Peyer's patch (tissue), 4 donors: ENCODE results near the gene IMMP2L. TPM values are rescaled to one million over a fixed set of nuclear protein-coding genes. Genes with fewer than 3 reads are reported as not detected.
"Not testable (repeated sequence)": the region's sequence is repeated elsewhere in the genome, so short reads cannot be mapped to it uniquely, and the experiment has no call there.

ENCODE experiments used
- DNase-seq, 3 donors: peaks; one replicate each; pipeline ENCODE4 v3.0.0-alpha.2; 2017 to 2019
- H3K27ac ChIP-seq, 4 donors: fragments of 200-600 bp; sonication (generic); one replicate each; pipeline ENCODE4 v1.5.1; 2016 to 2019
- H3K27me3 ChIP-seq, 2 donors: fragments of 200-600 bp; sonication (generic); one replicate each; pipeline ENCODE4 v1.5.1; 2019
- H3K36me3 ChIP-seq, 3 donors: fragments of 200-600 bp; sonication (generic); one replicate each; pipeline ENCODE4 v1.5.1; 2016 to 2019
- H3K4me1 ChIP-seq, 4 donors: fragments of 200-600 bp; sonication (generic); one replicate each; pipeline ENCODE4 v1.5.1; 2016 to 2019
- H3K4me3 ChIP-seq, 4 donors: fragments of 200-600 bp; sonication (generic); 1 replicate in 3 of 4; 2 replicates in 1 of 4; pipeline ENCODE4 v1.5.1; 2016 to 2019; ENCODE audit warnings: mild to moderate bottlenecking in 1 of 4
- H3K9me3 ChIP-seq, 4 donors: fragments of 200-600 bp; sonication (generic); one replicate each; pipeline ENCODE4 v1.5.1; 2016 to 2019; ENCODE audit warnings: mild to moderate bottlenecking in 1 of 4
- CTCF ChIP-seq, 6 experiments: fragments of 450-650 bp in 4 of 6; fragments of 200-600 bp in 2 of 6; sonication (generic) in 1 of 6; IDR thresholded peaks; one replicate each; pipeline ENCODE4 v1.5.1; 2017 to 2019; ENCODE audit warnings: antibody characterized with exemption in 6 of 6, mild to moderate bottlenecking in 3 of 6, moderate library complexity in 1 of 6
- POLR2A ChIP-seq, 2 donors: fragments of 450-650 bp; IDR thresholded peaks; one replicate each; pipeline ENCODE4 v1.5.1; 2017; ENCODE audit warnings: antibody characterized with exemption in 2 of 2, mild to moderate bottlenecking in 2 of 2, moderate library complexity in 2 of 2
- total RNA-seq, 4 donors: library from RNA; depleted of rRNA; stranded (reverse); fragments of >200 nt; gene quantifications; one replicate each; pipeline ENCODE4 v1.1.0, GENCODE V29; 2016

The IMMP2L gene
- total RNA-seq, 4 donors from 2014 or later = 5.1 to 16.5 (median 10.9) TPM

- no peak overlapping the region for H3K4me3 ChIP-seq
- TF ChIP-seq CTCF (IDR thresholded peaks at IDR 0.05) (no peak), POLR2A (IDR thresholded peaks at IDR 0.05) (no peak)
- H3K4me1 ChIP-seq = no peaks in the 10 kb centered on the region
- H3K36me3 ChIP-seq = no peaks in the 10 kb centered on the region
- H3K27ac ChIP-seq = no peak overlapping the region
- DNase-seq = no peak
- no peaks in the 10 kb centered on the region for H3K9me3 ChIP-seq
- no peaks in the 10 kb centered on the region for H3K27me3 ChIP-seq
These were observed 624.1 kb downstream of the IMMP2L start for GRCh38 chr7:110938165-110938564.

- H3K9me3 ChIP-seq, H3K4me3 ChIP-seq, H3K27ac ChIP-seq, DNase-seq, H3K36me3 ChIP-seq, H3K4me1 ChIP-seq, H3K27me3 ChIP-seq: not testable (repeated sequence)
These were observed 625.6 kb downstream of the IMMP2L start for GRCh38 chr7:110936665-110937064.

- no peak for DNase-seq
- no peak overlapping the region for H3K27ac ChIP-seq
- no peaks in the 10 kb centered on the region for H3K9me3 ChIP-seq
These were observed 632.6 kb downstream of the IMMP2L start for GRCh38 chr7:110929480-110930249.

DNA sequence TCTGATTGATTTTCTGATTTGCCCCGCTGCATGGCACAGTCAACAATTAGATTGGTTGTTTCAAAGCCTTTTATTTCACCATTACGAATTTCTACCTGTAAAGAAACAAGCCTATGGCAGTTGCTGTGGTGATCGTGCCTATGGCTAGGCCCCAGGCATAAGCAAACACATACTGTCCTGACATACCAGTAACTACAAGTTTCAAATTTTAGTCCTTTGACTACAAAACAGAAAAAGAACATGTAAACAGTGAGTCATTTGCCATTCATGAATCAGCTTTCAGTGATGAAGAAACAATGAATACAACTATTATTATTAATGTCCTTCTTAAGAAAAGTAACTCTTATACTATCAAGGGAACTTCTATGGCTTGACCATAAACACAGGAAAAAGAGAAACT is 639.4 kb downstream of the IMMP2L start:
- TF ChIP-seq CTCF (IDR thresholded peaks at IDR 0.05) = no peak
- TF ChIP-seq POLR2A (IDR thresholded peaks at IDR 0.05) = no peak
- Histone ChIP-seq H3K36me3 (no peaks in the 10 kb centered on the region), H3K9me3 (no peaks in the 10 kb centered on the region), H3K4me3 (no peak overlapping the region), H3K4me1 (no peaks in the 10 kb centered on the region), H3K27me3 (no peaks in the 10 kb centered on the region), H3K27ac (no peak overlapping the region)
- no peak for DNase-seq

More at GRCh38 chr7:110929480-110930249, 632.6 kb downstream of the IMMP2L start:
- Histone ChIP-seq H3K4me3 (no peak overlapping the region), H3K27me3 (no peaks in the 10 kb centered on the region), H3K4me1 (no peaks in the 10 kb centered on the region), H3K36me3 (no peaks in the 10 kb centered on the region)
- no peak for TF ChIP-seq CTCF (IDR thresholded peaks at IDR 0.05)
- TF ChIP-seq POLR2A (IDR thresholded peaks at IDR 0.05) = no peak

GRCh38 chr7:110921595-110922151 is 640.6 kb downstream of the IMMP2L start:
- no peak for DNase-seq

More at GRCh38 chr7:110921595-110922151, 640.6 kb downstream of the IMMP2L start:
- no peaks in the 10 kb centered on the region for H3K4me1 ChIP-seq
- H3K4me3 ChIP-seq = no peak overlapping the region
- no peaks in the 10 kb centered on the region for H3K9me3 ChIP-seq
- TF ChIP-seq POLR2A (IDR thresholded peaks at IDR 0.05) = no peak
- no peak for TF ChIP-seq CTCF (IDR thresholded peaks at IDR 0.05)
- H3K27me3 ChIP-seq = no peaks in the 10 kb centered on the region
- no peak overlapping the region for H3K27ac ChIP-seq
- no peaks in the 10 kb centered on the region for H3K36me3 ChIP-seq
